ENCODE results near the gene STAG2.
"Not testable (repeated sequence)": the region's sequence is repeated elsewhere in the genome, so short reads cannot be mapped to it uniquely, and the experiment has no call there.

Gene STAG2

DNA sequence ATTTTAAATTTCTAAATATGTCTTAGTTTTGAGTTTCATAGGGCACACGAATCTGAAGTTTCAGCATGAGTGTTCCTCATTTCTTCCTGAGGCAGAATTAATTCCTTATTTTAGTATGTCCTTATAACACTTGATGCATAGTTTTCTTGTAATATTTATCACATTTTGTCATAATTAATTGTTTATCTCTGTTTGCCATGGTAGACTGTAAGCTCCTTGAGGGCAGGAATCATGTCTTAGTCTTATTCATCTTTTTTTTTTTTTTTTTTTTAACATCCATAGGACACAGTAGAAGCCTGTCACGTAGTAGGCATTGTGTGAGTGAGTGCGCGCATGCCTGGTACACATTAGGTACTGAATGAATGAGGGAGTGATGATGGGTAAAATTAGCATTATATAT lies 131.7 kb downstream of the STAG2 start:
- H3K4me3 ChIP-seq (ENCODE audit: low read depth, low read length) = no peak overlapping the region
- TF ChIP-seq, protein P1, sequence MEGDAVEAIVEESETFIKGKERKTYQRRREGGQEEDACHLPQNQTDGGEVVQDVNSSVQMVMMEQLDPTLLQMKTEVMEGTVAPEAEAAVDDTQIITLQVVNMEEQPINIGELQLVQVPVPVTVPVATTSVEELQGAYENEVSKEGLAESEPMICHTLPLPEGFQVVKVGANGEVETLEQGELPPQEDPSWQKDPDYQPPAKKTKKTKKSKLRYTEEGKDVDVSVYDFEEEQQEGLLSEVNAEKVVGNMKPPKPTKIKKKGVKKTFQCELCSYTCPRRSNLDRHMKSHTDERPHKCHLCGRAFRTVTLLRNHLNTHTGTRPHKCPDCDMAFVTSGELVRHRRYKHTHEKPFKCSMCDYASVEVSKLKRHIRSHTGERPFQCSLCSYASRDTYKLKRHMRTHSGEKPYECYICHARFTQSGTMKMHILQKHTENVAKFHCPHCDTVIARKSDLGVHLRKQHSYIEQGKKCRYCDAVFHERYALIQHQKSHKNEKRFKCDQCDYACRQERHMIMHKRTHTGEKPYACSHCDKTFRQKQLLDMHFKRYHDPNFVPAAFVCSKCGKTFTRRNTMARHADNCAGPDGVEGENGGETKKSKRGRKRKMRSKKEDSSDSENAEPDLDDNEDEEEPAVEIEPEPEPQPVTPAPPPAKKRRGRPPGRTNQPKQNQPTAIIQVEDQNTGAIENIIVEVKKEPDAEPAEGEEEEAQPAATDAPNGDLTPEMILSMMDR (IDR thresholded peaks at IDR 0.05; ENCODE audit: low read depth, low read length) = no peak

DNA sequence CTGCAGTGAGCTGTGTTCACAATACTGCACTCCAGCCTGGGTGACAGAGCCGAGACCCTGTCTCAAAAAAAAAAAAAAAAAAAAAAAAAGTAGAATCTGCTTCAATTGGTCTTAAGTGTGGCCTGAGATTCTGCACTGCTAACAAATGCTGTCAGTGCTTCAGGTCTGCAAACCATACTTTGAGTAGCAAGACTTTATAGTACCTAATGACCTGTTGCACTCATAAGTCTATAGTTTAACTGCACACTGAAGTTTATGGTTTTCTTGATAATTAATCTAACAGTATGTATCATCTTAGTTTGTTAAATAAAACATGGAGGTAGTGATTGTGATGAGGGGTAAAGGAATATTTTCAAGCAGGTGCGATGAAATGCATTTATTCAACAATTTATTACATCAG lies 135.6 kb downstream of the STAG2 start:
- TF ChIP-seq, protein P1 (IDR thresholded peaks at IDR 0.05; ENCODE audit: low read depth, low read length) = no peak
- no peak overlapping the region for H3K4me3 ChIP-seq (ENCODE audit: low read depth, low read length)

DNA sequence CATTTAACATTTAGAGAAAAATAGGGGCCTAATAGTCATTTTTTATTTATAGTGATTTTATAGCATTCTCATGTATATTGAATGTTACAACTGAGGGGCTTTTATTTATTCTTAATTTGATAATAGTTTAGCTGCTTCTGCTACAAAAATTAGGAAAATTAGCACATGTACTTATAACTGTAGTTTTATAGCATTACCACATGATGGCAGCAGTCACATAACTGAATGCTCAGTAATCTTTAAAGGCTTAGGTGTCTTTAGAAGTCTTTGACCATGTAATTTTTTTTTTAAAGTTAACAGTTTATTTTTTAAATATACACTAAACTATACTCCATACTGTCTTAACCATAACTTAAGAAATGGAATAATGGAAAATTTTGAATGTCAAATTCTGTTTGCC lies 136.6 kb downstream of the STAG2 start:
- TF ChIP-seq, protein P1 (IDR thresholded peaks at IDR 0.05; ENCODE audit: low read depth, low read length) = peak; percentile 22; the same call in 1 of the 2 replicates
- no peak overlapping the region for H3K4me3 ChIP-seq (ENCODE audit: low read depth, low read length)

DNA sequence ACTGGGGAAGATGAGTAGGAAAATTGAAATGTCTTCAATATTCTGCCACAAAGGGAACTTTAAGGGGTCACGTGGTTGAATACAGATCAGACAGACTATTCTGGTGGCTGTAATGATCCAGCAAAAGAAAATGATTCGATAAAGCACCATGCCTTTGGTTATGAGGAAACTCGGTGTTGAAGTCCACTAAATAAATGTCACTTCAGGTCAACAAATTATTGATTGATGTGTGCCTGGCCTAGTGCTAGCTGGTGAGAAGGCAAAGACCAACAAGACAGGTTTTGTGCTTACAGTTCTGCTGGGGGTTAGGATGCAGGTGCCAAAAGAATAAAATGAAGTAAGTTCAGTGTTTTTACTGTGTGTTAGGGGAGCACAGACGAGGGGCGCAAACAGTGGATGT lies 142.5 kb downstream of the STAG2 start:
- TF ChIP-seq, protein P1 (IDR thresholded peaks at IDR 0.05; ENCODE audit: low read depth, low read length) = no peak

DNA sequence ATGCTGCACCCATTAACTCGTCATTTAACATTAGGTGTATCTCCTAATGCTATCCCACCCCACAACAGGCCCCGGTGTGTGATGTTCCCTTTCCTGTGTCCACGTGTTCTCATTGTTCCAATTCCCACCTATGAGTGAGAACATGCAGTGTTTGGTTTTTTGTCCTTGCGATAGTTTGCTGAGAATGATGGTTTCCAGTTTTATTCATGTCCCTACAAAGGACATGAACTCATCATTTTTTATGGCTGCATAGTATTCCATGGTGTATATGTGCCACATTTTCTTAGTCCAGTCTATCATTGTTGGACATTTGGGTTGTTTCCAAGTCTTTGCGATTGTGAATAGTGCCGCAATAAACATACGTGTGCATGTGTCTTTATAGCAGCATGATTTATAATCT lies 143.0 kb downstream of the STAG2 start:
- H3K4me3 ChIP-seq (ENCODE audit: low read depth, low read length) = not testable (repeated sequence)

More for the DNA sequence above, 142.5 kb downstream of the STAG2 start:
- H3K4me3 ChIP-seq (ENCODE audit: low read depth, low read length) = no peak overlapping the region

- no peak overlapping the region for H3K4me3 ChIP-seq (ENCODE audit: low read depth, low read length)
- TF ChIP-seq, protein P1 (IDR thresholded peaks at IDR 0.05; ENCODE audit: low read depth, low read length) = no peak
Measured at GRCh38 chrX:124113621-124114600, 152.4 kb downstream of the STAG2 start.

- no peak overlapping the region for H3K4me3 ChIP-seq (ENCODE audit: low read depth, low read length)
- TF ChIP-seq, protein P1 (IDR thresholded peaks at IDR 0.05; ENCODE audit: low read depth, low read length) = no peak
Measured at GRCh38 chrX:124117325-124117724, 155.8 kb downstream of the STAG2 start.
